K562 (cell line): Measurements from ENCODE around the gene SRRM5. TPM values are rescaled to one million over a fixed set of nuclear protein-coding genes. Genes with fewer than 3 reads are reported as not detected.

ENCODE experiments used
- ATAC-seq: fragments of 200-7000 bp; cut with Tn5 transposase; 3 replicates; pipeline ENCODE4 v1.9.1; 2020; ENCODE audit warnings: moderate library complexity
- BruUV-seq: library from RNA; stranded (reverse); fragments of 400-500 nt; replicated peaks from 2 replicates; lab custom pipeline; 2021; lab: Mats Ljungman, UMichigan
- CTCF ChIA-PET: fragments of 300-600 bp; formaldehyde crosslinking; extraction: SDS; loops from one replicate; lab custom pipeline; 2021; ENCODE audit warnings: low intra/inter-chr PET ratio; lab: Yijun Ruan, JAX
- POLR2A ChIA-PET: fragments of 300-600, 350-650 bp; sonication (Branson Sonifier 250); formaldehyde crosslinking; extraction: SDS; loops from one replicate; lab custom pipeline; 2021; ENCODE audit warnings: antibody characterized with exemption, inconsistent platforms; lab: Yijun Ruan, JAX
- DNase-seq, 4 experiments: peaks; one replicate each; pipeline versions ENCODE4 v3.0.0 to v3.0.0-alpha.2; 2011 to 2018; ENCODE audit warnings: low spot score in 3 of 4, mixed read lengths in 3 of 4; ENCODE audit errors: extremely low read depth in 1 of 4
- FAIRE-seq: peaks from 2 replicates; lab custom pipeline; 2011; peaks lifted over from hg19 to GRCh38; lab: Jason Lieb, UNC
- H2AFZ ChIP-seq: 2 replicates; pipeline ENCODE4 v1.6.0; 2011; ENCODE audit warnings: low read depth, low read length, control low read depth, inconsistent platforms
- H3K27ac ChIP-seq: fragments of 200-600 bp; 3 replicates; pipeline ENCODE4 v1.8.0; 2011; ENCODE audit warnings: low read depth, mild to moderate bottlenecking, control low read depth, inconsistent platforms, low read length, moderate library complexity, mixed read lengths; ENCODE audit errors: extremely low read depth
- H3K27me3 ChIP-seq, 2 experiments: fragments of 300-600 bp in 1 of 2; 2 replicates in 1 of 2; 3 replicates in 1 of 2; pipeline versions ENCODE4 v1.6.0 to v1.8.0; 2011; ENCODE audit warnings: inconsistent platforms in 2 of 2, low read length in 2 of 2, mild to moderate bottlenecking in 1 of 2, mixed read lengths in 1 of 2, moderate library complexity in 1 of 2; ENCODE audit not compliant: control insufficient read depth in 2 of 2, insufficient read depth in 2 of 2
- H3K36me3 ChIP-seq: fragments of 300-600 bp; 3 replicates; pipeline ENCODE4 v1.8.0; 2011; ENCODE audit warnings: mild to moderate bottlenecking, low read length, inconsistent platforms; ENCODE audit not compliant: control insufficient read depth, insufficient read depth
- H3K4me1 ChIP-seq, 2 experiments: fragments of 200-600 bp in 1 of 2; replicated peaks in 1 of 2; 2 replicates in 1 of 2; 3 replicates in 1 of 2; pipeline versions ENCODE4 v1.5.1 to v1.8.0; 2011; ENCODE audit warnings: inconsistent platforms in 2 of 2, low read length in 2 of 2, mild to moderate bottlenecking in 1 of 2, mixed read lengths in 1 of 2, moderate library complexity in 1 of 2; ENCODE audit not compliant: control insufficient read depth in 2 of 2, insufficient read depth in 2 of 2
- H3K4me2 ChIP-seq: 2 replicates; pipeline ENCODE4 v1.6.1; 2011; ENCODE audit warnings: low read length, control low read depth, inconsistent platforms, mixed read lengths; ENCODE audit not compliant: insufficient read depth
- H3K4me3 ChIP-seq: fragments of 200-600 bp; sonication (generic), shearing (Covaris generic); 2 replicates; pipeline ENCODE4 v1.5.1; 2016; ENCODE audit warnings: control low read depth, inconsistent platforms
- H3K79me2 ChIP-seq: fragments of 200-600 bp; 3 replicates; pipeline ENCODE4 v1.8.0; 2011; ENCODE audit warnings: low read length, inconsistent platforms; ENCODE audit not compliant: control insufficient read depth, insufficient read depth
- H3K9ac ChIP-seq, 2 experiments: 2 replicates each; pipeline versions ENCODE4 v1.6.0 to v1.6.1; 2011; ENCODE audit warnings: low read depth in 2 of 2, low read length in 2 of 2, control low read depth in 1 of 2, inconsistent platforms in 1 of 2, mild to moderate bottlenecking in 1 of 2, mixed read lengths in 1 of 2; ENCODE audit not compliant: insufficient read depth in 1 of 2
- H3K9me1 ChIP-seq: one replicate; pipeline ENCODE4 v1.6.0; 2011; ENCODE audit warnings: inconsistent platforms, mild to moderate bottlenecking, low read length, moderate library complexity; ENCODE audit not compliant: control insufficient read depth, insufficient read depth
- H3K9me3 ChIP-seq: replicated peaks from 2 replicates; pipeline ENCODE4 v1.5.1; 2011; ENCODE audit warnings: low read depth, low read length, inconsistent platforms; ENCODE audit not compliant: control insufficient read depth, insufficient read depth
- H4K20me1 ChIP-seq: replicated peaks from 2 replicates; pipeline ENCODE4 v1.6.1; 2011; ENCODE audit warnings: low read length, inconsistent platforms, mixed read lengths; ENCODE audit not compliant: control insufficient read depth, insufficient read depth
- BRD4 ChIP-seq: fragments of 200-600 bp; sonication (generic); IDR thresholded peaks from 2 replicates; pipeline ENCODE4 v1.6.1; 2017; ENCODE audit warnings: inconsistent platforms
- MBD1 ChIP-seq: fragments of 250-450 bp; sonication (Bioruptor Pico); IDR thresholded peaks from 2 replicates; pipeline ENCODE4 v1.8.0; 2022; ENCODE audit warnings: inconsistent platforms
- NR1H2 ChIP-seq: sonication (generic); formaldehyde crosslinking; IDR thresholded peaks from 2 replicates; pipeline ENCODE4 v1.4.0; 2020; ENCODE audit warnings: mild to moderate bottlenecking, missing genetic modification reagents
- SLC30A9 ChIP-seq: fragments of 250-450 bp; sonication (Bioruptor Pico); IDR thresholded peaks from 2 replicates; pipeline ENCODE4 v1.8.0; 2022; ENCODE audit warnings: mild to moderate bottlenecking, moderate library complexity
- TAL1 ChIP-seq: fragments of 450-650 bp; IDR thresholded peaks from 2 replicates; pipeline ENCODE4 v1.6.1; 2016; ENCODE audit warnings: mild to moderate bottlenecking
- TARDBP ChIP-seq: fragments of 450-650 bp; IDR thresholded peaks from 2 replicates; pipeline ENCODE4 v1.6.1; 2016
- ZNF347 ChIP-seq: fragments of 450-650 bp; formaldehyde crosslinking; IDR thresholded peaks from 2 replicates; pipeline ENCODE4 v1.4.0; 2020; ENCODE audit warnings: low read depth, mild to moderate bottlenecking, moderate library complexity
- ZNF79 ChIP-seq: fragments of 250-450 bp; sonication (Bioruptor Pico); IDR thresholded peaks from 2 replicates; pipeline ENCODE4 v1.4.0; 2020; ENCODE audit warnings: low read depth, mild to moderate bottlenecking, moderate library complexity
- WGBS: fragments of 100-300 bp; shearing (Covaris generic); methylation state at CpG from one replicate; pipeline ENCODE4 v1.1.6; 2016; ENCODE audit warnings: low coverage, mixed read lengths; ENCODE audit not compliant: insufficient coverage; ENCODE audit errors: missing lambda C conversion rate; 5-methylcytosine and 5-hydroxymethylcytosine counted together
- in situ Hi-C: fragments of 300-500 bp; cut with MboI; formaldehyde crosslinking; loops from 4 replicates; pipeline ENCODE4 v1.15.0; 2018; ENCODE audit warnings: inconsistent platforms, mixed read lengths
- intact Hi-C: fragments of 100-400 bp; cut with micrococcal nuclease; formaldehyde crosslinking; loops from 2 replicates; pipeline ENCODE4 v1.14.2; 2022
- polyA plus RNA-seq, 8 experiments: library from polyadenylated mRNA; depleted of rRNA in 4 of 8; stranded (reverse) in 5 of 8; unstranded in 3 of 8; fragments of >200 nt; fragmentation: Nextera tagmentation in 2 of 8; fragmentation: Illumina TruSeq in 1 of 8; extraction: Ambion mirVana in 2 of 8; extraction: Trizol in 1 of 8; gene quantifications; 2 replicates each; pipeline versions ENCODE4 v1.2.1 to v1.2.3, GENCODE V29; 2011 to 2014; ENCODE audit warnings: inconsistent platforms in 1 of 8, missing spikeins in 1 of 8
- total RNA-seq, 7 experiments: library from RNA; depleted of rRNA in 6 of 7; stranded (reverse); fragments of >200 nt in 6 of 7; fragmentation: Illumina TruSeq in 2 of 7; extraction: Trizol in 2 of 7; gene quantifications; 2 replicates each; pipeline versions ENCODE4 v1.2.1 to v1.2.3, GENCODE V29; 2011 to 2021; ENCODE audit warnings: low replicate concordance in 1 of 7
- TF ChIP-seq, protein P1 (sequence below): fragments of 250-450 bp; sonication (Bioruptor Pico); IDR thresholded peaks from 2 replicates; pipeline ENCODE4 v1.5.0; 2020; ENCODE audit warnings: mild to moderate bottlenecking, borderline replicate concordance

Gene SRRM5
- total and polyA plus RNA-seq, 9 of the 15 experiments (the other 6 are each of a cell fraction or from before 2014, with no cell fraction given), result 0.09 to 0.45 (median 0.18) TPM; not detected in 2

DNA sequence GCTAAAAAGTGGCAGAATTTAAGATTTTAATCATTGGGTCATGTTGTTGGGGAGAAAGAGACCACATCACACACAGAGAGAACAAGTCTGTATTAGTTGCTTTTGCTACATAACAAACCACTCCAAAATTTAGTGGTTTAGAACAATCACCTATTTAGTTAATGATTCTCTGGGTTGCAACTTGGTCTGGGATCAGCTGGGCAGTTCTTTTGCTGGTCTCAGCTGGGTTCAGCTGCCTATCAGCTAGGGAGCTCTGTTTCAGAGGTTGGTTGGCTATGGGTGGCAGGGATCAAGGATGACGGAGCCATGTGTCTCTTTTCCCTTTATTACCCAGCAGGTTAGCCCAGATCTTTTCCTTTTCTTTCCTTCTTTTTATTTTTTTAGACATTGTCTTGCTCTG lies 27.4 kb upstream of the SRRM5 start:
- WGBS, result 100% methylated on average over 1 of the region's 1 CpG
- BruUV-seq, result no TSS peak
- no peaks in the 10 kb centered on the region for H3K27me3 ChIP-seq
- ATAC-seq, result no peak
- H4K20me1 ChIP-seq, result no peaks in the 10 kb centered on the region
- peak overlapping the region; percentile 45; the same call in 1 of the 3 replicates for H3K27ac ChIP-seq
- no peaks in the 10 kb centered on the region for H3K36me3 ChIP-seq
- H3K9me3 ChIP-seq, result no peaks in the 10 kb centered on the region
- DNase-seq, result no peak
- intact Hi-C loops (no loop called here), in situ Hi-C loops (no loop called here)
- peaks cover 10 to 13% of the 10 kb centered on the region in 2 experiments; a peak in 4 of 5 replicates for H3K4me1 ChIP-seq
- CTCF ChIA-PET, result no interaction called here
- H3K9ac ChIP-seq, result 0 out of 4 replicates have a peak overlapping the region, but pooled peaks of 1 of the 2 experiments have one; percentile 10
- H2AFZ ChIP-seq, result 0 out of 2 replicates have a peak overlapping the region, but pooled peaks have one; percentile 26
- no peak overlapping the region for H3K4me3 ChIP-seq
- peak; percentile 42 for FAIRE-seq
- TF ChIP-seq NR1H2 (CRISPR knock-in tag) (no peak), MBD1 (CRISPR knock-in tag) (no peak), SLC30A9 (CRISPR knock-in tag) (no peak), ZNF79 (CRISPR knock-in tag) (no peak), BRD4 (no peak), TAL1 (no peak), TARDBP (no peak), ZNF347 (no peak)
- TF ChIP-seq, protein P1, sequence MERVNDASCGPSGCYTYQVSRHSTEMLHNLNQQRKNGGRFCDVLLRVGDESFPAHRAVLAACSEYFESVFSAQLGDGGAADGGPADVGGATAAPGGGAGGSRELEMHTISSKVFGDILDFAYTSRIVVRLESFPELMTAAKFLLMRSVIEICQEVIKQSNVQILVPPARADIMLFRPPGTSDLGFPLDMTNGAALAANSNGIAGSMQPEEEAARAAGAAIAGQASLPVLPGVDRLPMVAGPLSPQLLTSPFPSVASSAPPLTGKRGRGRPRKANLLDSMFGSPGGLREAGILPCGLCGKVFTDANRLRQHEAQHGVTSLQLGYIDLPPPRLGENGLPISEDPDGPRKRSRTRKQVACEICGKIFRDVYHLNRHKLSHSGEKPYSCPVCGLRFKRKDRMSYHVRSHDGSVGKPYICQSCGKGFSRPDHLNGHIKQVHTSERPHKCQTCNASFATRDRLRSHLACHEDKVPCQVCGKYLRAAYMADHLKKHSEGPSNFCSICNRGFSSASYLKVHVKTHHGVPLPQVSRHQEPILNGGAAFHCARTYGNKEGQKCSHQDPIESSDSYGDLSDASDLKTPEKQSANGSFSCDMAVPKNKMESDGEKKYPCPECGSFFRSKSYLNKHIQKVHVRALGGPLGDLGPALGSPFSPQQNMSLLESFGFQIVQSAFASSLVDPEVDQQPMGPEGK (CRISPR knock-in tag), result no peak
- TF ChIP-seq, all 486 proteins: peak for 0
- Histone ChIP-seq H3K9me1 (no peaks in the 10 kb centered on the region), H3K4me2 (no peak overlapping the region), H3K79me2 (no peaks in the 10 kb centered on the region)
- POLR2A ChIA-PET, result interaction anchor here (0.7 to 1.2 kb wide), 2 partner anchors 10 to 11 kb away, joined by 3 read pairs; partner anchors contain the start of gene XRCC1
